Activated CD4-positive, alpha-beta T cell treated with anti-CD3 and anti-CD28 coated beads, Interleukin-2, amount 50 U/mL, for 4 hours (primary cell): ENCODE results near the gene STIP1.

ENCODE experiments used
- DNase-seq, 2 experiments: peaks; one replicate each; pipeline ENCODE4 v3.0.0-alpha.2; 2020

Gene STIP1

GRCh38 chr11:64185693-64186491, at the start of gene STIP1:
Gene STIP1 (plus strand): TSS chr11:64186171. CDS start chr11:64186262, 91 bp downstream.
- DNase-seq, result peak; percentile 98

- no peak for DNase-seq
Measured at GRCh38 chr11:64136765-64137441, 49.1 kb upstream of the STIP1 start.

GRCh38 chr11:64138398-64138797, 47.6 kb upstream of the STIP1 start:
- DNase-seq, result no peak

GRCh38 chr11:64139049-64139448, 46.9 kb upstream of the STIP1 start:
- DNase-seq, result no peak

GRCh38 chr11:64140082-64140481, 45.9 kb upstream of the STIP1 start:
- DNase-seq, result no peak

GRCh38 chr11:64141081-64141783, 44.7 kb upstream of the STIP1 start:
- DNase-seq, result no peak

- no peak for DNase-seq
Measured at GRCh38 chr11:64144587-64145472, 41.1 kb upstream of the STIP1 start.

GRCh38 chr11:64146036-64146955, 39.7 kb upstream of the STIP1 start:
- peak; percentile 51 to 57 for DNase-seq

- peak; percentile 64 to 69 for DNase-seq
Measured at GRCh38 chr11:64148226-64148916, 37.6 kb upstream of the STIP1 start.

- no peak for DNase-seq
Measured at GRCh38 chr11:64148917-64149617, 36.9 kb upstream of the STIP1 start.

GRCh38 chr11:64150051-64150450, 35.9 kb upstream of the STIP1 start:
- no peak for DNase-seq

- DNase-seq, result no peak
Measured at GRCh38 chr11:64150481-64151239, 35.3 kb upstream of the STIP1 start.

- DNase-seq, result no peak
Measured at GRCh38 chr11:64151337-64151736, 34.6 kb upstream of the STIP1 start.

- peak; percentile 55 to 59 for DNase-seq
Measured at GRCh38 chr11:64152841-64153691, 32.9 kb upstream of the STIP1 start.

GRCh38 chr11:64153812-64154211, 32.2 kb upstream of the STIP1 start:
- no peak for DNase-seq

- DNase-seq, result no peak
Measured at GRCh38 chr11:64156235-64157011, 29.5 kb upstream of the STIP1 start.

- no peak for DNase-seq
Measured at GRCh38 chr11:64157631-64158394, 28.2 kb upstream of the STIP1 start.
